Loucy (cell line): ENCODE measurements around the gene PRKN.

Experiments
- CTCF ChIP-seq: fragments of 200-600 bp; sonication (generic); conservative IDR thresholded peaks from 2 replicates; pipeline ENCODE4 v1.5.1; 2014; ENCODE audit warnings: mild to moderate bottlenecking, antibody characterized with exemption, low read length
- EZH2phosphoT487 ChIP-seq: fragments of 200-600 bp; IDR thresholded peaks from 2 replicates; pipeline ENCODE4 v1.6.1; 2018; ENCODE audit warnings: antibody characterized with exemption, mild to moderate bottlenecking, moderate library complexity, borderline replicate concordance

- TF ChIP-seq CTCF (no peak), EZH2phosphoT487 (no peak)
Observed at GRCh38 chr6:162100096-162100495, 627.5 kb downstream of the PRKN start.
